ENCODE results near the gene CPNE2.
A peak's percentile ranks its signal among the peaks of the same experiment; 100 is the strongest.

DNA sequence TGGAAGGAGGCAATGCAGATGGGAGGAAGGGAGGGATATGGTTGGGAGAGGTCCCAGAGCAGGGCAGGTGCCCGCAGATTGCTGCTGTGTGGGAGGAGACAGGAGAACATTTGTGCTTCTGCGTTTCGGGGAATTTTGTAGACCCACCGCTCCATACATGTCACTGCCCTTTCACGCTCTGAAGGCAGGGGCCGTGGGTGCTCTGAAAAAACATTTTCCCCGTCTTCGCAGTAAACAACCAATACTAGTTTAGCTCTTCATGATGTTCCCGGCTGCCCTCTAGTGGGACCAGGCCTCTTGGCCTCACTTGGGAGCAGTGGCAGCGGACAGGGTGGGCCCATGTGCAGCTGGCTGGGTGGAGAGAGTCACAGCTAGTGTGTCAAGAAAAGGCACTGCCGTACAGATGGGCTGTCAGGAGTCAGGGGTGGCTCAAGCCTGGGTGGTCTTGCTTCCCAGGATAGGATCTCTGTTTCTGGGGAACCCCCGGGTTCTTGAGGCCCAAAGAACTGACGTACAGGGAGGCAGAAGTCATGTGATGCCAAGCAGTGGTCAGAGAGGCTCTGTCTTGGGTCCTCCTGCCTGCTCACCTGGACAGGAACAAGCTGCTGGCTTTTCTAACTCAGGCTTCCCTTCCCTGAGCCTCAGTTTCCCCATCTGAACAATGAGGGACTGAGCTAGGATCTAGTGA is 46.5 kb upstream of the CPNE2 start:
- TF ChIP-seq, protein P1, sequence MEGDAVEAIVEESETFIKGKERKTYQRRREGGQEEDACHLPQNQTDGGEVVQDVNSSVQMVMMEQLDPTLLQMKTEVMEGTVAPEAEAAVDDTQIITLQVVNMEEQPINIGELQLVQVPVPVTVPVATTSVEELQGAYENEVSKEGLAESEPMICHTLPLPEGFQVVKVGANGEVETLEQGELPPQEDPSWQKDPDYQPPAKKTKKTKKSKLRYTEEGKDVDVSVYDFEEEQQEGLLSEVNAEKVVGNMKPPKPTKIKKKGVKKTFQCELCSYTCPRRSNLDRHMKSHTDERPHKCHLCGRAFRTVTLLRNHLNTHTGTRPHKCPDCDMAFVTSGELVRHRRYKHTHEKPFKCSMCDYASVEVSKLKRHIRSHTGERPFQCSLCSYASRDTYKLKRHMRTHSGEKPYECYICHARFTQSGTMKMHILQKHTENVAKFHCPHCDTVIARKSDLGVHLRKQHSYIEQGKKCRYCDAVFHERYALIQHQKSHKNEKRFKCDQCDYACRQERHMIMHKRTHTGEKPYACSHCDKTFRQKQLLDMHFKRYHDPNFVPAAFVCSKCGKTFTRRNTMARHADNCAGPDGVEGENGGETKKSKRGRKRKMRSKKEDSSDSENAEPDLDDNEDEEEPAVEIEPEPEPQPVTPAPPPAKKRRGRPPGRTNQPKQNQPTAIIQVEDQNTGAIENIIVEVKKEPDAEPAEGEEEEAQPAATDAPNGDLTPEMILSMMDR (IDR thresholded peaks at IDR 0.05) = peak in 5 of 6 experiments; percentile 30 to 37 (median 36)
- TF ChIP-seq POLR2A (IDR thresholded peaks at IDR 0.05) = no peak
